K562 (cell line): ENCODE data around the gene BMP2K. TPM values are rescaled to one million over a fixed set of nuclear protein-coding genes. Genes with fewer than 3 reads are reported as not detected.
A peak's percentile ranks its signal among the peaks of the same experiment; 100 is the strongest.

ENCODE experiments used
- BRCA1 ChIP-seq, 2 experiments: fragments of 450-650 bp in 1 of 2; sonication (generic) in 1 of 2; formaldehyde crosslinking in 1 of 2; IDR thresholded peaks; 2 replicates each; pipeline versions ENCODE4 v1.5.0 to v1.6.1; 2017 to 2020; ENCODE audit warnings: mild to moderate bottlenecking in 1 of 2, missing genetic modification reagents in 1 of 2
- FIP1L1 ChIP-seq: fragments of 200-400 bp; formaldehyde crosslinking; IDR thresholded peaks from 2 replicates; pipeline ENCODE4 v1.6.1; 2018; ENCODE audit warnings: mild to moderate bottlenecking, low read depth, low read length; ENCODE audit not compliant: poor library complexity, severe bottlenecking
- FOXA3 ChIP-seq, 2 experiments: fragments of 450-650 bp in 1 of 2; sonication (generic) in 1 of 2; formaldehyde crosslinking; IDR thresholded peaks in 1 of 2; conservative IDR thresholded peaks in 1 of 2; 2 replicates each; pipeline versions ENCODE4 v1.4.0 to v1.8.0; 2020 to 2022; ENCODE audit warnings: mild to moderate bottlenecking in 2 of 2, missing genetic modification reagents in 1 of 2
- GTF2E2 ChIP-seq: fragments of 200-800 bp; sonication (Bioruptor generic); IDR thresholded peaks from 2 replicates; pipeline ENCODE4 v1.6.1; 2016; ENCODE audit warnings: missing genetic modification characterization, missing compliant biosample characterization
- HDAC2 ChIP-seq: fragments of 450-650 bp; IDR thresholded peaks from 2 replicates; pipeline ENCODE4 v1.6.1; 2016; ENCODE audit warnings: mild to moderate bottlenecking
- HEY1 ChIP-seq: fragments of 250-450 bp; sonication (Bioruptor Pico); IDR thresholded peaks from 2 replicates; pipeline ENCODE4 v1.5.0; 2020; ENCODE audit warnings: mild to moderate bottlenecking, moderate library complexity, borderline replicate concordance
- HMGN3 ChIP-seq: IDR thresholded peaks from 2 replicates; pipeline ENCODE4 v1.6.1; 2011; ENCODE audit warnings: borderline replicate concordance, low read depth, mild to moderate bottlenecking, mixed read lengths, low read length; ENCODE audit not compliant: insufficient read length; ENCODE audit errors: extremely low read depth
- HOXB6 ChIP-seq: fragments of 250-450 bp; sonication (Bioruptor Pico); IDR thresholded peaks from 2 replicates; pipeline ENCODE4 v1.5.1; 2022; ENCODE audit warnings: mild to moderate bottlenecking, borderline replicate concordance
- KAT7 ChIP-seq: sonication (generic); formaldehyde crosslinking; IDR thresholded peaks from 2 replicates; pipeline ENCODE4 v1.8.0; 2022; ENCODE audit warnings: missing genetic modification reagents, mild to moderate bottlenecking, borderline replicate concordance
- MEF2A ChIP-seq: IDR thresholded peaks from 2 replicates; pipeline ENCODE4 v1.6.1; 2011; ENCODE audit warnings: low read depth, mild to moderate bottlenecking, low read length, moderate library complexity; ENCODE audit not compliant: control insufficient read depth
- MTA1 ChIP-seq: fragments of 450-650 bp; IDR thresholded peaks from 2 replicates; pipeline ENCODE4 v1.6.1; 2017; ENCODE audit warnings: borderline replicate concordance
- PHTF2 ChIP-seq: fragments of 250-450 bp; sonication (Bioruptor Pico); IDR thresholded peaks from 2 replicates; pipeline ENCODE4 v1.5.0; 2021; ENCODE audit warnings: mild to moderate bottlenecking
- POLR3G ChIP-seq: IDR thresholded peaks from 2 replicates; pipeline ENCODE4 v1.6.1; 2011; ENCODE audit not compliant: insufficient read length, insufficient replicate concordance; ENCODE audit errors: extremely low read depth
- SP1 ChIP-seq: sonication (generic); formaldehyde crosslinking; IDR thresholded peaks from 2 replicates; pipeline ENCODE4 v1.8.1; 2022; ENCODE audit warnings: mild to moderate bottlenecking, missing genetic modification reagents
- TAF7 ChIP-seq: fragments of 450-650 bp; IDR thresholded peaks from 2 replicates; pipeline ENCODE4 v1.6.1; 2016; ENCODE audit warnings: missing genetic modification characterization, missing compliant biosample characterization
- TRIM24 ChIP-seq, 2 experiments: fragments of 450-650 bp; IDR thresholded peaks; 2 replicates each; pipeline ENCODE4 v1.6.1; 2016
- YY1 ChIP-seq, 3 experiments: IDR thresholded peaks; 2 replicates each; pipeline ENCODE4 v1.6.1; 2011; ENCODE audit warnings: low read length in 2 of 3, mild to moderate bottlenecking in 2 of 3, moderate library complexity in 2 of 3, borderline replicate concordance in 1 of 3, control low read depth in 1 of 3, low read depth in 1 of 3; ENCODE audit not compliant: insufficient read depth in 3 of 3, insufficient replicate concordance in 2 of 3, control insufficient read depth in 1 of 3, insufficient read length in 1 of 3; ENCODE audit errors: extremely low read depth in 1 of 3
- ZNF217 ChIP-seq: sonication (generic); formaldehyde crosslinking; IDR thresholded peaks from 2 replicates; pipeline ENCODE4 v1.8.0; 2022; ENCODE audit warnings: mild to moderate bottlenecking, missing genetic modification reagents
- ZNF239 ChIP-seq: fragments of 250-450 bp; sonication (Bioruptor Pico); IDR thresholded peaks from 2 replicates; pipeline ENCODE4 v1.4.0; 2020; ENCODE audit warnings: mild to moderate bottlenecking
- ZNF282 ChIP-seq: sonication (generic); formaldehyde crosslinking; IDR thresholded peaks from 2 replicates; pipeline ENCODE4 v1.8.1; 2023; ENCODE audit warnings: missing genetic modification reagents
- ZNF77 ChIP-seq: fragments of 250-450 bp; sonication (Bioruptor Pico); IDR thresholded peaks from 2 replicates; pipeline ENCODE4 v1.5.0; 2020
- ZNF79 ChIP-seq: fragments of 250-450 bp; sonication (Bioruptor Pico); IDR thresholded peaks from 2 replicates; pipeline ENCODE4 v1.4.0; 2020; ENCODE audit warnings: low read depth, mild to moderate bottlenecking, moderate library complexity
- ZNF830 ChIP-seq: fragments of 250-450 bp; sonication (Bioruptor Pico); IDR thresholded peaks from 2 replicates; pipeline ENCODE4 v1.5.0; 2021; ENCODE audit warnings: mild to moderate bottlenecking
- polyA plus RNA-seq, 8 experiments: library from polyadenylated mRNA; depleted of rRNA in 4 of 8; stranded (reverse) in 5 of 8; unstranded in 3 of 8; fragments of >200 nt; fragmentation: Nextera tagmentation in 2 of 8; fragmentation: Illumina TruSeq in 1 of 8; extraction: Ambion mirVana in 2 of 8; extraction: Trizol in 1 of 8; gene quantifications; 2 replicates each; pipeline versions ENCODE4 v1.2.1 to v1.2.3, GENCODE V29; 2011 to 2014; ENCODE audit warnings: inconsistent platforms in 1 of 8, missing spikeins in 1 of 8
- total RNA-seq, 7 experiments: library from RNA; depleted of rRNA in 6 of 7; stranded (reverse); fragments of >200 nt in 6 of 7; fragmentation: Illumina TruSeq in 2 of 7; extraction: Trizol in 2 of 7; gene quantifications; 2 replicates each; pipeline versions ENCODE4 v1.2.1 to v1.2.3, GENCODE V29; 2011 to 2021; ENCODE audit warnings: low replicate concordance in 1 of 7
- TF ChIP-seq, protein P1 (sequence below): sonication (generic); formaldehyde crosslinking; IDR thresholded peaks from 2 replicates; pipeline ENCODE4 v1.8.1; 2022; ENCODE audit warnings: missing genetic modification reagents
- TF ChIP-seq, protein P2 (sequence below): sonication (generic); formaldehyde crosslinking; IDR thresholded peaks from 2 replicates; pipeline ENCODE4 v1.8.1; 2023; ENCODE audit warnings: mild to moderate bottlenecking, missing genetic modification reagents
- TF ChIP-seq, protein P3 (sequence below), 2 experiments: fragments of 450-650 bp; conservative IDR thresholded peaks; 2 replicates each; pipeline ENCODE4 v1.6.1; 2017; ENCODE audit warnings: mild to moderate bottlenecking in 2 of 2, moderate library complexity in 2 of 2

Gene BMP2K
- total and polyA plus RNA-seq, 9 of the 15 experiments (the other 6 are each of a cell fraction or from before 2014, with no cell fraction given), result 17.0 to 217 (median 104) TPM

DNA sequence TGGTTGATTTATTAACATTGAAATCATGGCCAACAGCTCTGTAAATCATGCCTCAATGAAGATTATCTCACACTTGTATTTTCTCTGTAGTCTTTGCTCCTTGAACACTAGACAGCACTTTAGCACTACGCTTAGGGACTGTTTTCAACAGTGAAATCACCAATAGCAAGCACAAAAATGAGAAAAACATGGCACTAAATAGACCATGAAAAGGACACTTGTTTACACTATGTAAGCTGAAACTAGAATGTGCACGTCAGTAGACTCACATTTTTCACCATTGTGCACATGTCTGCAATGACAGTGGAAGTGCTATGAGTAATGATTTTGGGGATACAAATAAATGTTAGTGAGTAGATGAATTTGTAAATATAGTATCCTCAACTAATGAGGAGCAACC is 3.1 kb downstream of the BMP2K start (continued):
- TF ChIP-seq, protein P1, sequence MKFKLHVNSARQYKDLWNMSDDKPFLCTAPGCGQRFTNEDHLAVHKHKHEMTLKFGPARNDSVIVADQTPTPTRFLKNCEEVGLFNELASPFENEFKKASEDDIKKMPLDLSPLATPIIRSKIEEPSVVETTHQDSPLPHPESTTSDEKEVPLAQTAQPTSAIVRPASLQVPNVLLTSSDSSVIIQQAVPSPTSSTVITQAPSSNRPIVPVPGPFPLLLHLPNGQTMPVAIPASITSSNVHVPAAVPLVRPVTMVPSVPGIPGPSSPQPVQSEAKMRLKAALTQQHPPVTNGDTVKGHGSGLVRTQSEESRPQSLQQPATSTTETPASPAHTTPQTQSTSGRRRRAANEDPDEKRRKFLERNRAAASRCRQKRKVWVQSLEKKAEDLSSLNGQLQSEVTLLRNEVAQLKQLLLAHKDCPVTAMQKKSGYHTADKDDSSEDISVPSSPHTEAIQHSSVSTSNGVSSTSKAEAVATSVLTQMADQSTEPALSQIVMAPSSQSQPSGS (CRISPR knock-in tag), result no peak
- TF ChIP-seq MTA1 (no peak), ZNF282 (CRISPR knock-in tag) (no peak), ZNF79 (CRISPR knock-in tag) (no peak), HMGN3 (no peak), SP1 (CRISPR knock-in tag) (no peak), MEF2A (no peak), HOXB6 (CRISPR knock-in tag) (no peak), TAF7 (no peak), HEY1 (no peak), ZNF830 (CRISPR knock-in tag) (no peak), POLR3G (no peak), ZNF217 (CRISPR knock-in tag) (no peak), PHTF2 (no peak), ZNF239 (CRISPR knock-in tag) (no peak), GTF2E2 (tag) (0 out of 2 replicates have a peak, but pooled peaks have one; percentile 17), TRIM24 (IDR thresholded peaks at IDR 0.05) (no peak), KAT7 (CRISPR knock-in tag) (no peak), BRCA1 (IDR thresholded peaks at IDR 0.05) (no peak), BRCA1 (CRISPR knock-in tag; IDR thresholded peaks at IDR 0.05) (no peak), FIP1L1 (no peak), HDAC2 (no peak), FOXA3 (CRISPR knock-in tag; conservative IDR thresholded peaks at IDR 0.05 in 1 of 2, IDR thresholded peaks at IDR 0.05 in 1 of 2) (peak in 1 of 2 experiments; percentile 47; a peak in 1 of 4 replicates), YY1 (IDR thresholded peaks at IDR 0.05; ENCODE audit: borderline replicate concordance in 1 of 3, control insufficient read depth in 1 of 3, extremely low read depth in 1 of 3, insufficient read depth in 3 of 3, insufficient read length in 1 of 3, insufficient replicate concordance in 2 of 3, low read depth in 1 of 3, low read length in 2 of 3) (no peak), ZNF77 (CRISPR knock-in tag) (no peak)
- TF ChIP-seq, protein P2, sequence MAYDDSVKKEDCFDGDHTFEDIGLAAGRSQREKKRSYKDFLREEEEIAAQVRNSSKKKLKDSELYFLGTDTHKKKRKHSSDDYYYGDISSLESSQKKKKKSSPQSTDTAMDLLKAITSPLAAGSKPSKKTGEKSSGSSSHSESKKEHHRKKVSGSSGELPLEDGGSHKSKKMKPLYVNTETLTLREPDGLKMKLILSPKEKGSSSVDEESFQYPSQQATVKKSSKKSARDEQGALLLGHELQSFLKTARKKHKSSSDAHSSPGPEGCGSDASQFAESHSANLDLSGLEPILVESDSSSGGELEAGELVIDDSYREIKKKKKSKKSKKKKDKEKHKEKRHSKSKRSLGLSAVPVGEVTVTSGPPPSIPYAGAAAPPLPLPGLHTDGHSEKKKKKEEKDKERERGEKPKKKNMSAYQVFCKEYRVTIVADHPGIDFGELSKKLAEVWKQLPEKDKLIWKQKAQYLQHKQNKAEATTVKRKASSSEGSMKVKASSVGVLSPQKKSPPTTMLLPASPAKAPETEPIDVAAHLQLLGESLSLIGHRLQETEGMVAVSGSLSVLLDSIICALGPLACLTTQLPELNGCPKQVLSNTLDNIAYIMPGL (CRISPR knock-in tag), result no peak
- TF ChIP-seq, protein P3, sequence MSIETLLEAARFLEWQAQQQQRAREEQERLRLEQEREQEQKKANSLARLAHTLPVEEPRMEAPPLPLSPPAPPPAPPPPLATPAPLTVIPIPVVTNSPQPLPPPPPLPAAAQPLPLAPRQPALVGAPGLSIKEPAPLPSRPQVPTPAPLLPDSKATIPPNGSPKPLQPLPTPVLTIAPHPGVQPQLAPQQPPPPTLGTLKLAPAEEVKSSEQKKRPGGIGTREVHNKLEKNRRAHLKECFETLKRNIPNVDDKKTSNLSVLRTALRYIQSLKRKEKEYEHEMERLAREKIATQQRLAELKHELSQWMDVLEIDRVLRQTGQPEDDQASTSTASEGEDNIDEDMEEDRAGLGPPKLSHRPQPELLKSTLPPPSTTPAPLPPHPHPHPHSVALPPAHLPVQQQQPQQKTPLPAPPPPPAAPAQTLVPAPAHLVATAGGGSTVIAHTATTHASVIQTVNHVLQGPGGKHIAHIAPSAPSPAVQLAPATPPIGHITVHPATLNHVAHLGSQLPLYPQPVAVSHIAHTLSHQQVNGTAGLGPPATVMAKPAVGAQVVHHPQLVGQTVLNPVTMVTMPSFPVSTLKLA (conservative IDR thresholded peaks at IDR 0.05), result peak; percentile 42 to 56; a peak in 1 of 4 replicates
